ENCODE measurements around the gene ACSS1. TPM values are rescaled to one million over a fixed set of nuclear protein-coding genes. Genes with fewer than 3 reads are reported as not detected.

The ACSS1 gene
- total RNA-seq, 1 donor from 2014 or later = not detected

DNA sequence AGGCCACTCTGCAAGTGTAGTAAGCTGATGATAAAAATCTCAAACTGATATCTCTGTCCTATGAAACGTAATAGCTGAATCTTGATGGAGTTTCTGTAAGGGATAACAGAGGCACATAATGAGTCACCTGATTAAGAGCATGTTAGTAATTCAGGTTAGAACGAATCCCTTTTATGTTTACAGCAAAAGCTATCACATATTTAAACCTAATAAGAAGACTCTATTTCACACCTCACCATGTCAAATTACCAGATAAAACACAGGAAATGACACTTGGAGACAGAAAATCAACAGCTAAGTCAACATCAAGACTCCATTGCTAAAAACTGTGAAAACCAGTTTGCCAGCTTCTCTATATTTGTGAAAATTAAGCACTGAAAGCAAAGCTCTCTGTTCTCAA lies 97.1 kb downstream of the ACSS1 start:
- Histone ChIP-seq H3K4me3 (no peak overlapping the region), H3K4me2 (no peak overlapping the region), H3K27me3 (no peaks in the 10 kb centered on the region), H3K36me3 (no peaks in the 10 kb centered on the region), H3F3A (ENCODE audit: low read depth) (no peaks in the 10 kb centered on the region), H3K9me3 (ENCODE audit: low read depth) (no peaks in the 10 kb centered on the region), H3K27ac (no peak overlapping the region), H3K79me2 (ENCODE audit: low read depth) (no peaks in the 10 kb centered on the region), H4K20me1 (ENCODE audit: low read depth) (no peaks in the 10 kb centered on the region), H3K4me1 (no peaks in the 10 kb centered on the region), H2AFZ (replicated peaks) (no peak overlapping the region), H3K9ac (no peak overlapping the region)
- Mint-ChIP-seq H3K36me3 (peaks cover 17% of the 10 kb centered on the region), H3K27ac (no peak overlapping the region), H3K4me3 (no peak overlapping the region), H3K27me3 (ENCODE audit: insufficient read depth, low read depth) (no peaks in the 10 kb centered on the region), H3K4me1 (no peaks in the 10 kb centered on the region), H3K9me3 (no peaks in the 10 kb centered on the region)
- no peak for DNase-seq (ENCODE audit: low spot score)
- TF ChIP-seq CTCF (IDR thresholded peaks at IDR 0.05) = no peak
- TF ChIP-seq EZH2 (IDR thresholded peaks at IDR 0.05) = no peak
- TF ChIP-seq EZH2phosphoT487 (IDR thresholded peaks at IDR 0.05) = no peak

- Mint-ChIP-seq H3K9me3 (no peaks in the 10 kb centered on the region), H3K27me3 (ENCODE audit: insufficient read depth, low read depth) (no peaks in the 10 kb centered on the region), H3K4me3 (no peak overlapping the region), H3K4me1 (no peaks in the 10 kb centered on the region), H3K27ac (no peak overlapping the region), H3K36me3 (peaks cover 17% of the 10 kb centered on the region)
- no peaks in the 10 kb centered on the region for H3K27me3 ChIP-seq
- no peaks in the 10 kb centered on the region for H3K79me2 ChIP-seq (ENCODE audit: low read depth)
- no peak overlapping the region for H3K9ac ChIP-seq
- H3K4me1 ChIP-seq = no peaks in the 10 kb centered on the region
- no peaks in the 10 kb centered on the region for H4K20me1 ChIP-seq (ENCODE audit: low read depth)
- no peaks in the 10 kb centered on the region for H3F3A ChIP-seq (ENCODE audit: low read depth)
- H3K36me3 ChIP-seq = no peaks in the 10 kb centered on the region
- H3K4me2 ChIP-seq = no peak overlapping the region
- H2AFZ ChIP-seq (replicated peaks) = no peak overlapping the region
- DNase-seq (ENCODE audit: low spot score) = no peak
- H3K4me3 ChIP-seq = no peak overlapping the region
- no peak overlapping the region for H3K27ac ChIP-seq
- TF ChIP-seq CTCF (IDR thresholded peaks at IDR 0.05) (no peak), EZH2 (IDR thresholded peaks at IDR 0.05) (no peak), EZH2phosphoT487 (IDR thresholded peaks at IDR 0.05) (no peak)
- H3K9me3 ChIP-seq (ENCODE audit: low read depth) = no peaks in the 10 kb centered on the region
Measured at GRCh38 chr20:24960302-24960801, 97.6 kb downstream of the ACSS1 start.

DNA sequence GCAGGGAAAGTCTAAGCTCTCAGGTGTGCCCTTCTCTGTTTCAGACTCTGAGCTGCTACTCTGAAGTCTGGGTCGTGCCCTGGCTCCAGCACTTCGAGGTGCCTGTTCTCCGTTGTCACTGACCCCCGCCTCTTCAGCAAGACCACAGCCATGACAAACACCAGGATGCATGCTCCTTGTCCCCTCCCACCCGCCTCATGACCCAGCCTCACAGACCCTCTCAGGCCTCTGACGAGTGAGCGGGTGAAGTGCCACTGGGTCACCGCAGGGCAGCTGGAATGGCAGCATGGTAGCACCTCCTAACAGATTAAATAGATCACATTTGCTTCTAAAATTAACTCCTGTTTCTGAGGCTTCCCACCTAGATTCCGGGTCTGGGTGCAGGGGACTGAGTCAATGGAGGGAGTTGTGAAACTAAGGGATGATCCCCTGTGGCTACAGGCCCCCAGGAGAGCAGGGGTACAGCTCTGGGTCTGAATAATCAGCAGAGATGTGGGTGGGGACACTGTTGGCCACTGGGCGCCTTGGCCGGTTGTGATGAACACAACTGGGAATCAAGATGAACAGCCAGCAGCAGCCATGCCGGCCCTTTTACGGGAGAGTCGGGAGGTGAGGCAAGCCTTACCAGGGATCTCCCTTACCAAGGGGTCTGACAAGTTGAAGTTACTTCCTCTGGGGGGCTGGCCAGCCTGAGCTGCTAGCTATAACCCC lies 98.2 kb downstream of the ACSS1 start:
- Mint-ChIP-seq H3K9me3 (no peaks in the 10 kb centered on the region), H3K27ac (no peak overlapping the region), H3K4me1 (no peaks in the 10 kb centered on the region)

More for the DNA sequence above, 98.2 kb downstream of the ACSS1 start:
- TF ChIP-seq CTCF (IDR thresholded peaks at IDR 0.05) = no peak
- TF ChIP-seq EZH2phosphoT487 (IDR thresholded peaks at IDR 0.05) = no peak
- no peak for TF ChIP-seq EZH2 (IDR thresholded peaks at IDR 0.05)
- no peak overlapping the region for H3K4me3 ChIP-seq
- no peak overlapping the region for H2AFZ ChIP-seq (replicated peaks)
- H3K27ac ChIP-seq = no peak overlapping the region
- H4K20me1 ChIP-seq (ENCODE audit: low read depth) = no peaks in the 10 kb centered on the region
- no peaks in the 10 kb centered on the region for H3K27me3 ChIP-seq
- no peak overlapping the region for H3K4me3 Mint-ChIP-seq
- no peaks in the 10 kb centered on the region for H3F3A ChIP-seq (ENCODE audit: low read depth)
- DNase-seq (ENCODE audit: low spot score) = no peak
- H3K36me3 ChIP-seq = no peaks in the 10 kb centered on the region
- H3K36me3 Mint-ChIP-seq = peaks cover 15% of the 10 kb centered on the region
- no peaks in the 10 kb centered on the region for H3K4me1 ChIP-seq
- H3K27me3 Mint-ChIP-seq (ENCODE audit: insufficient read depth, low read depth) = no peaks in the 10 kb centered on the region
- H3K79me2 ChIP-seq (ENCODE audit: low read depth) = no peaks in the 10 kb centered on the region
- no peaks in the 10 kb centered on the region for H3K9me3 ChIP-seq (ENCODE audit: low read depth)
- no peak overlapping the region for H3K4me2 ChIP-seq
- no peak overlapping the region for H3K9ac ChIP-seq

Data from neural progenitor cell (in vitro differentiated cells).